AG08396 (cell line): ENCODE data around the gene AATK.
A peak's percentile ranks its signal among the peaks of the same experiment; 100 is the strongest.

ENCODE experiments used
- DNase-seq: peaks from one replicate; pipeline ENCODE4 v3.0.0; 2012; ENCODE audit warnings: low spot score, mixed read lengths

Gene AATK

GRCh38 chr17:81166033-81166492, at the start of gene AATK:
Gene AATK (minus strand): TSS chr17:81166221. CDS start chr17:81165992, 229 bp downstream.
- DNase-seq = no peak

GRCh38 chr17:81213978-81214377, 48.0 kb upstream of the AATK start:
- no peak for DNase-seq

GRCh38 chr17:81212365-81212764, 46.3 kb upstream of the AATK start:
- no peak for DNase-seq

GRCh38 chr17:81210868-81211267, 44.8 kb upstream of the AATK start:
- DNase-seq = no peak

- DNase-seq = no peak
Measured at GRCh38 chr17:81210466-81210865, 44.4 kb upstream of the AATK start.

GRCh38 chr17:81209141-81209540, 43.1 kb upstream of the AATK start:
- no peak for DNase-seq

- DNase-seq = no peak
Measured at GRCh38 chr17:81208651-81209050, 42.6 kb upstream of the AATK start.

- no peak for DNase-seq
Measured at GRCh38 chr17:81207610-81208581, 41.9 kb upstream of the AATK start.

GRCh38 chr17:81206657-81207056, 40.6 kb upstream of the AATK start:
- DNase-seq = no peak

- DNase-seq = no peak
Measured at GRCh38 chr17:81206166-81206565, 40.1 kb upstream of the AATK start.

GRCh38 chr17:81204578-81204977, 38.6 kb upstream of the AATK start:
- DNase-seq = no peak

- DNase-seq = no peak
Measured at GRCh38 chr17:81203136-81203535, 37.1 kb upstream of the AATK start.

GRCh38 chr17:81202318-81202717, 36.3 kb upstream of the AATK start:
- no peak for DNase-seq

- DNase-seq = peak; percentile 91
Measured at GRCh38 chr17:81200695-81201580, 34.9 kb upstream of the AATK start.

- no peak for DNase-seq
Measured at GRCh38 chr17:81200201-81200600, 34.2 kb upstream of the AATK start.

GRCh38 chr17:81199482-81199830, 33.4 kb upstream of the AATK start:
- DNase-seq = no peak

GRCh38 chr17:81198826-81199481, 32.9 kb upstream of the AATK start:
- no peak for DNase-seq

GRCh38 chr17:81197831-81198490, 31.9 kb upstream of the AATK start:
- no peak for DNase-seq

- DNase-seq = no peak
Measured at GRCh38 chr17:81197409-81197795, 31.4 kb upstream of the AATK start.

GRCh38 chr17:81196505-81197408, 30.7 kb upstream of the AATK start:
- no peak for DNase-seq
